HEK293 (cell line): Measurements from ENCODE around the gene KREMEN1.

ENCODE experiments used
- CTCF ChIA-PET: fragments of 350-600 bp; formaldehyde crosslinking; extraction: SDS; loops from one replicate; lab custom pipeline; 2021; ENCODE audit warnings: antibody characterized with exemption; lab: Yijun Ruan, JAX
- POLR2A ChIA-PET: fragments of 300-600 bp; formaldehyde crosslinking; extraction: SDS; loops from one replicate; lab custom pipeline; 2020; ENCODE audit warnings: antibody characterized with exemption, inconsistent platforms; lab: Yijun Ruan, JAX
- H3K27ac ChIP-seq: fragments of 200-500 bp; sonication (Bioruptor generic); 2 replicates; pipeline ENCODE4 v1.5.1; 2014; ENCODE audit warnings: low read depth, low read length, control low read depth, inconsistent platforms; ENCODE audit errors: extremely low read depth
- H3K36me3 ChIP-seq, 2 experiments: fragments of 200-500 bp in 1 of 2; sonication (Bioruptor generic) in 1 of 2; 1 replicate in 1 of 2; 2 replicates in 1 of 2; pipeline ENCODE4 v1.5.1; 2014 to 2017; ENCODE audit warnings: inconsistent platforms in 2 of 2, low read length in 2 of 2; ENCODE audit not compliant: control insufficient read depth in 2 of 2, insufficient read depth in 1 of 2
- H3K4me1 ChIP-seq: fragments of 200-500 bp; sonication (Bioruptor generic); 2 replicates; pipeline ENCODE4 v1.5.1; 2014; ENCODE audit warnings: mild to moderate bottlenecking, low read length, inconsistent platforms; ENCODE audit not compliant: control insufficient read depth, insufficient read depth
- H3K4me3 ChIP-seq: 2 replicates; pipeline ENCODE4 v1.5.1; 2011; ENCODE audit warnings: low read depth, mild to moderate bottlenecking, control low read depth, low read length, moderate library complexity
- H3K9me3 ChIP-seq: fragments of 200-500 bp; sonication (Bioruptor generic); 2 replicates; pipeline ENCODE4 v1.5.1; 2014; ENCODE audit warnings: low read depth, low read length, inconsistent platforms; ENCODE audit not compliant: control insufficient read depth, insufficient read depth
- GLIS2 ChIP-seq: fragments of 450-650 bp; formaldehyde crosslinking; IDR thresholded peaks from 2 replicates; pipeline ENCODE4 v1.5.1; 2016; ENCODE audit warnings: missing biosample characterization, missing genetic modification characterization
- KLF16 ChIP-seq: fragments of 450-650 bp; formaldehyde crosslinking; IDR thresholded peaks from 2 replicates; pipeline ENCODE4 v1.5.1; 2017; ENCODE audit warnings: missing biosample characterization, missing genetic modification characterization
- PRDM10 ChIP-seq: fragments of 450-650 bp; formaldehyde crosslinking; IDR thresholded peaks from 2 replicates; pipeline ENCODE4 v1.5.1; 2016; ENCODE audit warnings: missing biosample characterization, missing genetic modification characterization
- PRDM4 ChIP-seq: fragments of 450-650 bp; formaldehyde crosslinking; IDR thresholded peaks from 2 replicates; pipeline ENCODE4 v1.5.1; 2017; ENCODE audit warnings: missing biosample characterization, missing genetic modification characterization
- ZNF239 ChIP-seq: fragments of 450-650 bp; formaldehyde crosslinking; IDR thresholded peaks from 2 replicates; pipeline ENCODE4 v1.5.1; 2016; ENCODE audit warnings: missing biosample characterization, missing genetic modification characterization
- ZNF391 ChIP-seq: fragments of 450-650 bp; formaldehyde crosslinking; IDR thresholded peaks from 2 replicates; pipeline ENCODE4 v1.5.1; 2016; ENCODE audit warnings: low read depth, missing biosample characterization, missing genetic modification characterization, borderline replicate concordance
- ZNF449 ChIP-seq: fragments of 450-650 bp; formaldehyde crosslinking; IDR thresholded peaks from 2 replicates; pipeline ENCODE4 v1.5.1; 2017; ENCODE audit warnings: missing biosample characterization, mild to moderate bottlenecking, missing genetic modification characterization, moderate library complexity
- ZNF521 ChIP-seq: fragments of 450-650 bp; formaldehyde crosslinking; IDR thresholded peaks from 2 replicates; pipeline ENCODE4 v1.5.1; 2017; ENCODE audit warnings: missing biosample characterization, mild to moderate bottlenecking, missing genetic modification characterization
- ZNF600 ChIP-seq: fragments of 450-650 bp; formaldehyde crosslinking; IDR thresholded peaks from 2 replicates; pipeline ENCODE4 v1.5.1; 2016; ENCODE audit warnings: missing biosample characterization, missing genetic modification characterization
- ZNF768 ChIP-seq: fragments of 450-650 bp; formaldehyde crosslinking; IDR thresholded peaks from 2 replicates; pipeline ENCODE4 v1.5.1; 2018; ENCODE audit warnings: missing biosample characterization, mild to moderate bottlenecking, missing genetic modification characterization
- ZSCAN4 ChIP-seq: fragments of 450-650 bp; formaldehyde crosslinking; IDR thresholded peaks from 2 replicates; pipeline ENCODE4 v1.5.1; 2017; ENCODE audit warnings: missing biosample characterization, missing genetic modification characterization

KREMEN1 gene

GRCh38 chr22:29203488-29204454 lies 130.9 kb downstream of the KREMEN1 start (continued):
- no peak for TF ChIP-seq ZNF521 (tag by site-specific recombination)
- no peak for TF ChIP-seq PRDM10
- TF ChIP-seq KLF16 (tag by site-specific recombination) = no peak
- 0 out of 2 replicates have a peak, but pooled peaks have one; percentile 18 for TF ChIP-seq ZNF768 (tag by site-specific recombination)
- no peak for TF ChIP-seq ZNF449 (tag by site-specific recombination)
- TF ChIP-seq ZNF239 = no peak
- no peak for TF ChIP-seq ZNF391

GRCh38 chr22:29204455-29205183 lies 131.8 kb downstream of the KREMEN1 start:
- Histone ChIP-seq H3K9me3 (no peaks in the 10 kb centered on the region), H3K4me1 (no peaks in the 10 kb centered on the region), H3K36me3 (no peaks in the 10 kb centered on the region), H3K27ac (no peak overlapping the region), H3K4me3 (no peak overlapping the region)
- CTCF ChIA-PET = interaction anchor here (0.6 to 5.5 kb wide), 7 partner anchors 9 to 124 kb away, joined by 3 to 44 read pairs (median 4); no protein-coding TSS in a partner anchor
- TF ChIP-seq GLIS2 (tag by site-specific recombination) (peak; percentile 29; the same call in 1 of the 2 replicates), PRDM4 (tag by site-specific recombination) (no peak), ZSCAN4 (peak; percentile 79), ZNF600 (peak; percentile 58; the same call in 1 of the 2 replicates)
- POLR2A ChIA-PET = interaction anchor here (0.6 kb wide), 1 partner anchor 16 kb away, joined by 3 read pairs; no protein-coding TSS in a partner anchor
